ENCODE results near the gene TRPM3.

- TF ChIP-seq CTCF (IDR thresholded peaks at IDR 0.05) (no peak), POLR2A (IDR thresholded peaks at IDR 0.05) (no peak), POLR2AphosphoS5 (IDR thresholded peaks at IDR 0.05) (no peak)
These were observed 601.3 kb downstream of the TRPM3 start for GRCh38 chr9:70519912-70520724.
